Stimulated activated CD4-positive, alpha-beta T cell treated with anti-CD3 and anti-CD28 coated beads, TNF-alpha, amount 100 ng/mL, for 4 hours (primary cell): Measurements from ENCODE around the gene CLDN19.

Source experiments
- DNase-seq, 3 experiments: peaks; one replicate each; pipeline ENCODE4 v3.0.0-alpha.2; 2020; ENCODE audit warnings: low read depth in 3 of 3

The CLDN19 gene

DNA sequence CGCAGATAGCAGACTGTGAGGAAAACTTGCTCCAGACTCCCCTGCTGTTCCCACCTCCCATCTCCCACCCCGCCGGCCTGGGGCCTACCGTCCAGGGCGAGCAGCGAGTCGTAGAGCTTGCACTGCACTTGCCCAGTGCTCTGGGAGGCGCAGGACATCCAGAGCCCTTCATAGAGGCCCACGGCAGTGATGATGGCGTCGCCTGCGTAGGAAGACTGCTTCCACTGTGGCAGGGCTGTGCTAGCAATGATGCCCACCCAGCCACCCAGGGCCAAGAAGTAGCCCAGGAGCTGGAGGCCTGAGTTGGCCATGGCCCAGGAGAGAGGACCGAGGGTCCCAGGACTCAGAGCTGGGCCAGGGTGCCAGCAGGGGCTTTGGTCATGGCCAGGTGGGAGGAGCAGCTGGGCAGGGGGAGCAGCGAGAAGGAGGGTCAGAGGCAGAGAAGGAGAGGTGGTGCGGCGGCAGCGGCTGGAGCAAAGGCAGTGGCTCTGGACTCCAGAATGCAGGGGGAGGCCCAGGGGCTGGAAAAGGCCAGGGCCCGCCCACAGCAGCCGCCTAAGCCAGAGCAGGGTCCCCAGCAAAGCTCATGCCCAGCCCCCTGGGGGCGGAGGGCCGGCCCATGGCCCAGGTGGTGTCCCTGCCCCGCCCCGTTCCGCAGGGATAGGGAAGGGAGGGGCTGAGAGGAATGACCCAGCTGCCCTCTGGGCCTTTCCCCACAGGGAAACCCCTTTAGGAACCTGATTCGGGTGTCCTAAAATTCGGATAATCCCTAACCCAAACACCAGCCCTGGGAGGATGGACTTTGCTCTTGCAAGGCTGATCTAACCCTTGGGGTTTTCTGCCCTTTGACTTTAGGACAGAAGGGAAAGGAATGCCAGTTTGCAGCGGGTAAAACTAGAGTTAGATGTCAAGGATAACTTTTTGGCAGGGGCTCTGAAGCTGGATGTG, at the start of gene CLDN19:
Gene CLDN19, minus strand, starts transcription at position 484 of the 948 bp plus-strand sequence. Its CDS starts 173 bp downstream, at position 311.
- DNase-seq: no peak

DNA sequence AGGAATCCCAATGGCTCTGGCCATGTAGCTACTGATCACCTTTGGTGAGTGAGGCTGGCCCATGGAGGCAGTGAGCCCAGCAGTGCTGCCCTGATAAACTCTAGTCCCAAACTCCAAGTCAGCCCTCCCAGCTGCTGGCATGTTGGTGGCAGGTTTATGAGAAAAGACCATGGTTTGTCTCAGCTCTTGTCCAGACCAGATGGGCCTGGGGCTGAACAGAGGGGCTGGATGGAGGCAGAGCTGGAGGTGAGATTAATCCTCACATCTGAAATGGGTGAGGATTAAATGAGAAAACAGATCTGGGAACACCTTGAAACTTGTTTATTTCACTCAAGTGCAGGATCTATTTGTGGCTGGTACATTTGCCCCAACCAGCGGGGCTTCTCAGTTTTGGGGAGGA, 48.0 kb upstream of the CLDN19 start:
- DNase-seq: no peak

DNA sequence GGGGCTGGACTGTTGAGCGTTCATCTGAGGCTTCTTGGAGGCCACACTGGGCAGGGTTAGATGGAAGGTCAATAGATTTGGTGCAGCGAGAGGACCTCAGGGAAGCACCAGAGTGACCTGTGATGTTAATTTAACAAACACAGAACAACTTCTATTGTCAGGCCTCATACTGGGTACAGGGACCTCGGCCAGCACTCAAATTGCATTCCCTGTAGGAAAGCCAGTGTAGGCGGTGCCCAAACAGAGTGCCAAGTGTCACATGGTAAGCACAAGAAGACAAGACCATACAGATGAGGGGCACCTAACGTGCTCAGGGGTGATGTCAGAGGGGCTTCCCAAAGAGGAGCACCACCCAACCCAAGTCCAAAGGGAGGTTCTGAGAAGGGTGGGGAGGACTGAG, 46.1 kb upstream of the CLDN19 start:
- DNase-seq: no peak

DNA sequence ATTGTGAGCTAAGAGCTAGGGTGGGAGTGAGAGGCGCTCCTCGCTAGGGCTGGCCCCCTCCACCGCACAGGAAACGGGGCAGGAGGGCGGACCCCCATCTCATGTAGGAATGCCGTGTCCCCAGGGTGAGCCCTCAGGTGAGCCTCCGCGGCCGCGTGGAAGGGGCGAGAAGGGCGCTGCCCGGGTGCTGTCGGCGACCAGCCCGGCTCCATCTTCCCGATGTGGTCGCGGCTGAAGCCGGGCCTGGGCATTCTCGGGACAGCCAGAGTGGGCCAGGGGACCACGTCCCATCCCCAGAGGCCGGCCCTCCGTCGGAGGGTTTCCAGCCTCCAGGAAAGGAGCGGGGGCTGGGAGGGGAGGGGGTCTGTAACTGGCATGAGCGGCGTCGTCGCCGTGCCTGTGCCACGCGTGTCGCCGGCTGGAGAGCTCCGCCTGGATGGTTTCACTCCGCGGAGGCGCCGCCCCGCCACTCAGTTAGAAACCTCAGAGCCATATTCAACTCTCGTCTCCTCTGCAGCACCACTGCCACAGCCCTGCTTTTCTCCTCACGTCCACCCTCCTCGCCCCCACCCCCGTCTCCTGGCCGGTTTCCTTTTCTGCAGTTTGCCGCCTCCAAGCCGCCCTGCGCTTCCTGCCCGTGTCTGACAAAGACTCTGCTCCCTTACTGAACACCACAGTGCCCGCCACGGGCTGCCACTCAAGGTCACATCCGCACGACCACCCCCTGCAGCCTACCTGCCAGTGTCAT, 45.1 kb upstream of the CLDN19 start, which contains the start of gene TMEM269:
Gene TMEM269, plus strand, starts transcription at position 46 of the 748 bp plus-strand sequence. CDS start 4,903 bp downstream, outside the sequence.
- peak in 2 of 3 experiments; percentile 15 to 25 for DNase-seq

GRCh38 chr1:42784547-42784945, 44.5 kb upstream of the CLDN19 start:
- DNase-seq: no peak

DNA sequence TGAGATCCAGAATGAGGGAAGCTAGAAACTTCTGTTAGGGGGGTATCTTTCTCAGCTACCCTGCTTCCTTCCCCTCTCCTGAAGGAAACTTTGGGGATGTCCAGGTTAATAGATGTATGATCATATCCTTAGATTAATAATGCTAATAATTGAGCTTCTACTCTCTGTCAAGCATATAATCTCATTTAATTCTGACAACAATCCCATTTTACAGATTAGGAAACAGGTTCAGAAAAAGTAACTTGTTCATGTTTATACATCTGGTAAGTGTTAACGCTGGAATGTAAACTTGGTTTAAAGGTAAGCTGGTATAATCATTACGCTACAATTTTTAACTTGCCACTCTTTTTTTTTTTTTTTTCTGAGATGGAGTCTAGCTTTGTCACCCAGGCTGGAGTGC, 43.1 kb upstream of the CLDN19 start:
- DNase-seq: no peak

DNA sequence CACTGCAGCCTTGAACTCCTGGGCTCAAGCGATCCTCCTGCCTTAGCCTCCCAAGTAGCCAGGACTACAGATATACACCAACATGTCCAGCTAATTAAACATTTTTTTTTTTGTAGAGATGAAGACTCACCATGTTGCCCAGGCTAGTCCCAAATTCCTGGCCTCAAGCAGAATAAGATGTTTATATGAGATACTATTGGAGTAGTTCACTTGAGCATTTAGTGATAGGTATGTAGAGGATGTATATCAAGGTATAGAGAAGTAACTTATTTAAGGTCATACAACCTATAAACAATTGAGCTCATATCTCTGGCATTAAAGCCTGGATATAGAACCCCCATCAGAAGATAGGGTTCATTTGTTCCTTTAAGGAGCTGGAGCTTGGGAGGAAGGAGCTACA, 40.1 kb upstream of the CLDN19 start:
- DNase-seq: no peak

- DNase-seq: no peak
Observed at GRCh38 chr1:42779725-42780124, 39.7 kb upstream of the CLDN19 start.

DNA sequence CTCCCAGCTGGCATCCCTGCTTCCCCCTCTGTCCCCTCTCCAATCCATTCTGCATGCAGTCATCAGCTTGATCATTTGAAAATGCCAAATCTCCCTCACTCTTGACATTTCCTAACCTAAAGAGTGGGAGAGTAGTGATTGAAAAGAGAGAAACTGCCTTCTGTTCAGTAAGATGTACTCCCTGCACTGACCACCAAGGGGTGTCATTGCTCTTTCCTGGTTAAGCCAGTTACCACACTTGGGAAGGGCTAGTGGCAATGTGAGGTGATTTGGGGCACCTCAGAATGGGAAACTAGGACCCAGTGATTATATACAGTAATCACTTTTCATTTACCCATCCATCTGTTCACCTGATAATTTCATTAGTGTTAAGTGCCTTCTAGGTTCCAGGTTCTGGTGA, 37.8 kb upstream of the CLDN19 start:
- DNase-seq: no peak

DNA sequence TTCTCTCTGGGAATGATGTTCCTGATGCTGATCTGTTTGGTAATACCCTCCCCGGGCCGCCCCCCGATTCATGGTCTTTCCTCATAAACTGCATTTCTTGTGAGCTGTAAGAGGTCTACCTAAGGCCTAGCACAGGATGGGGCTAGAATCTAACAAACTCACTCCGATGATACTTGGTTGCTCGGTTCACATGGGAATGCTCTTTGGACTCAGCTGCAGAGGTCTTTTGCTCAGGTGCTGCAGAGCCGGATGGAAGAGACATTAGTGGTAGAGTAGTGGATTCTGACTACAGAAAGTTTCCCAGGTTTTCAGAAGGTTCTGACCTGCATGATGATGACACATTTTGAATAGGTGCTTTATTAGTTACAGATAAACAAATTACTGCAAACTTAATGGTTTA, 36.5 kb upstream of the CLDN19 start:
- DNase-seq: no peak

GRCh38 chr1:42774928-42775526, 35.0 kb upstream of the CLDN19 start:
- no peak for DNase-seq

GRCh38 chr1:42773420-42773819, 33.4 kb upstream of the CLDN19 start:
- DNase-seq: no peak

DNA sequence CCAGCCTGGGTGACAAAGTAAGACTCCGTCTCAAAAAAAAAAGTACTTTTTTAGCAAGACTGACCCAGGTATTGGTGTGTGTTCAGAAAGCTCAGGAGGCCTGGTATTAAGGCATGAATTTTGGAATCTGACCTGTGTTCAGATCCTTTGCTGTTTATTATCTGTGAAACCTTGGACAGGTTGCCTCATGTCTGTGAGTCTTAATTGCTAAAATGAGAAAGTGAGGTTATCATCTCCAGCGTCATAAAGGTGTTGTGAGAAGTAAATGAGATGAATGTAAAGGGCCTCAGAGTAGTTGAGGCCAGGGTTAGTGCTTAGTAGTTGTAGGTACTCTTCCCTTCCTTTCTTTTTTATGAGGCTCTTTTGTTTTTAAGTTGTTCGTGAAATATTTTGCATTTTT, 29.8 kb upstream of the CLDN19 start:
- no peak for DNase-seq

DNA sequence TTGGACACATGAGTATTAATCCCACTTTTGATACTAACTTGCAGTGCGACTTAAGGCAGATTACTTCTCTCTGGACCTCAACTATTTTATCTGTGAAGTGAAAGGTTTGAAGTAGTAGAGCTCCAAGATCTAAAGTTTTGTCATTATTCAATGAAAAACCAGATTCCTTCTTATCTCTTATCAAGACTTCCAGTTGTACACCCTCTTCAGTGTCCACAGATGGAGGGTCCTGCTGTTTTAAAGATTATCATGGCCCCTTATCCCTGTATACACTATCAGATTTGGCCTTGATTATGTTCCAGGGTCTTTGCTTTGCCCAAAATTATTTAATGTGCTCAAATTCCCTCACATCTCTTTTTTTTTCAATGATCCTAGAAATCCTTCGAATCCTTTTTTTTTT, 28.1 kb upstream of the CLDN19 start:
- no peak for DNase-seq

DNA sequence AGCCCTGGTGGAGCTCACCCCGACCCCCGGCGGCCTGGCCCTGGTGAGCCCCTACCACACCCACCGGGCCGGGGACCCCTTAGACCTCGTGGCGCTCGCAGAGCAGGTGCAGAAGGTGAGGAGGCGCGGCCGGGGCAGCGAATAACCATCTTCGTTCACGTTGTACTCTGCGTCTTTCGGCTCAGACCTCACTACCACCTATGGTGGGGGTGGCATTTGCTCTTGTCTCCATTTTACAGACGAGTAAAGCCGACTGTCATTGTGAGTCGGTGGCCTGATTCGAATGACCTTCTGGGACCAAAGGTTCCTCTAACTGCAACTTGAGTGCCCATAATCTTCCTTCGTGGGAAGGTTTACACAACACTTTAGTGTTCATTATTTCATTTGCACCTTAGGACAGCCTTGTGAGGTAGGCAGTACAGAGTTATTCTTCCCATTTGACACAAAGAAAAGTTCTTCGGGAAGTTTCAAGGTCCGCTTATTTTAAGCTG, 27.5 kb upstream of the CLDN19 start:
- DNase-seq: peak in 1 of 3 experiments; percentile 25

GRCh38 chr1:42766741-42767509, 26.9 kb upstream of the CLDN19 start, which contains the start of the genes C1orf50 and P3H1:
Gene C1orf50 (plus strand): TSS chr1:42767249. CDS start chr1:42767312, 63 bp downstream.
Gene P3H1 (minus strand): TSS chr1:42767028. CDS start chr1:42766971, 57 bp downstream.
- DNase-seq: peak; percentile 98 to 100 (median 99)

GRCh38 chr1:42765832-42766740, 26.1 kb upstream of the CLDN19 start:
- peak in 1 of 3 experiments; percentile 43 for DNase-seq

- DNase-seq: no peak
Observed at GRCh38 chr1:42765269-42765668, 25.2 kb upstream of the CLDN19 start.

DNA sequence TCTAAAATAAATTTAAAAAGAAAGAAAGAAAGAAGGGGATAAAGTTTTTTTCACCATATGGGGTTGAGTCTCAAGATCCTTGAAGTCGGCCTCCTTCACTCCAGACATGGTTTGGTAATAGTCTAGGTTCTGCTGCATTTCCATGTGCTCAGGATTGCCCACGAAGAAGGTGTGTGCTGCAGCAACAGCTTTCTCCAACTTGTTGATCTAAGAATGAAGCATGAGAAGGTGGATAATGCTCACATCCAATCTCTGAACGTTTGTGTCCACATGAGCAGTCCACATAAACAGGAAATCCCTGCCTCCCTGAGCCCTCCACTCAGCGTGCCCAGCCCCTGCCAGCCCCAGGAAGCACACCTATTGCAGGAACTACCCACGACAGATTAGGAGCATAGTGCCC, 22.2 kb upstream of the CLDN19 start:
- DNase-seq: no peak

DNA sequence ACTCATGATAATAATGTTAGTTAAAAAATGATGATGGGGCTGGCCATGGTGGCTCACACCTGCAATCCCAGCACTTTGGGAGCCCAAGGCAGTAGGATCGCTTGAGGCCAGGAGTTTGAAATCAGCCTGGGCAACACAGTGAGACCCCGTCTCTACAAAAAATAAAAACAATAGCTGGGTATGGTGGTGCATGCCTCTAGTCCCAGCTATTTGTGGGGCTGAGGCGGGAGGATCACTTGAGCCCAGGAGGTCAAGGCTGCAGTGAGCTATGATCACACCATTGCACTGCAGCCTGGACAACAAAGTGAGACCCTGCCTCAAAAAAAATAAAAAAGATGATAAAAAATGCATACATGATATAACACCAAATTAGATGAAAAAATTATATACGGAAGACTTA, 21.5 kb upstream of the CLDN19 start:
- DNase-seq: no peak
